OCI-LY3 (cell line): Measurements from ENCODE around the gene OPN4.

ENCODE experiments used
- H2AFZ ChIP-seq: fragments of 200-600, 300-600 bp; shearing (Covaris generic); 2 replicates; pipeline ENCODE4 v1.6.0; 2014; ENCODE audit warnings: antibody characterized with exemption, low read depth, low read length
- H3K27ac ChIP-seq: fragments of 200-600, 300-600 bp; sonication (generic); 2 replicates; pipeline ENCODE4 v1.5.1; 2014; ENCODE audit warnings: mild to moderate bottlenecking, low read length, moderate library complexity, mixed read lengths
- H3K27me3 ChIP-seq: fragments of 200-600, 300-600 bp; sonication (generic); 2 replicates; pipeline ENCODE4 v1.6.1; 2014; ENCODE audit warnings: low read depth, low read length, mixed read lengths
- H3K36me3 ChIP-seq: fragments of 200-600, 300-600 bp; sonication (generic); replicated peaks from 2 replicates; pipeline ENCODE3; 2014; ENCODE audit warnings: low read depth, low read length, mixed read lengths
- H3K4me1 ChIP-seq: fragments of 300-600, 200-600 bp; sonication (generic); 2 replicates; pipeline ENCODE4 v1.6.1; 2014; ENCODE audit warnings: low read length, mixed read lengths
- H3K4me2 ChIP-seq: fragments of 200-600, 300-600 bp; sonication (generic); 2 replicates; pipeline ENCODE4 v1.6.1; 2014; ENCODE audit warnings: low read length, mixed read lengths
- H3K4me3 ChIP-seq: fragments of 300-600, 200-600 bp; sonication (generic); 2 replicates; pipeline ENCODE4 v1.5.1; 2014; ENCODE audit warnings: antibody characterized with exemption, mild to moderate bottlenecking, low read length, moderate library complexity
- H3K79me2 ChIP-seq: fragments of 300-600, 200-600 bp; shearing (Covaris generic); 2 replicates; pipeline ENCODE4 v1.6.1; 2014; ENCODE audit warnings: mild to moderate bottlenecking, low read length, mixed read lengths
- H3K9ac ChIP-seq: fragments of 300-600, 200-600 bp; shearing (Covaris generic); 2 replicates; pipeline ENCODE4 v1.6.0; 2014; ENCODE audit warnings: mild to moderate bottlenecking, low read length, moderate library complexity
- H3K9me3 ChIP-seq: fragments of 200-600, 300-600 bp; shearing (Covaris generic); 2 replicates; pipeline ENCODE4 v1.6.1; 2014; ENCODE audit warnings: low read length, mixed read lengths; ENCODE audit not compliant: insufficient read depth
- H4K20me1 ChIP-seq: fragments of 200-600, 300-600 bp; sonication (generic); 2 replicates; pipeline ENCODE4 v1.6.1; 2016; ENCODE audit warnings: low read length, mixed read lengths; ENCODE audit not compliant: insufficient read depth
- EZH2phosphoT487 ChIP-seq: fragments of 200-600 bp; shearing (Covaris generic); IDR thresholded peaks from 2 replicates; pipeline ENCODE4 v1.6.1; 2018; ENCODE audit warnings: antibody characterized with exemption, mixed run types, low read depth
- TF ChIP-seq, protein P1 (sequence below): fragments of 200-600, 300-600 bp; sonication (generic); IDR thresholded peaks from 2 replicates; pipeline ENCODE4 v1.5.1; 2014; ENCODE audit warnings: antibody characterized with exemption, low read length, low read depth

The OPN4 gene

GRCh38 chr10:86688398-86688921, 34.1 kb downstream of the OPN4 start:
- Histone ChIP-seq H3K4me1 (0 out of 2 replicates have a peak, but pooled peaks cover 5% of the 10 kb centered on the region), H3K27me3 (peaks cover 4% of the 10 kb centered on the region; the same call in 1 of the 2 replicates), H4K20me1 (no peaks in the 10 kb centered on the region), H3K4me2 (peak overlapping the region; percentile 64), H3K79me2 (no peaks in the 10 kb centered on the region), H3K4me3 (peak overlapping the region; percentile 53), H3K9ac (0 out of 2 replicates have a peak overlapping the region, but pooled peaks have one; percentile 30), H3K36me3 (no peaks in the 10 kb centered on the region), H3K9me3 (no peaks in the 10 kb centered on the region), H2AFZ (peak overlapping the region; percentile 83), H3K27ac (no peak overlapping the region)
- TF ChIP-seq, protein P1, sequence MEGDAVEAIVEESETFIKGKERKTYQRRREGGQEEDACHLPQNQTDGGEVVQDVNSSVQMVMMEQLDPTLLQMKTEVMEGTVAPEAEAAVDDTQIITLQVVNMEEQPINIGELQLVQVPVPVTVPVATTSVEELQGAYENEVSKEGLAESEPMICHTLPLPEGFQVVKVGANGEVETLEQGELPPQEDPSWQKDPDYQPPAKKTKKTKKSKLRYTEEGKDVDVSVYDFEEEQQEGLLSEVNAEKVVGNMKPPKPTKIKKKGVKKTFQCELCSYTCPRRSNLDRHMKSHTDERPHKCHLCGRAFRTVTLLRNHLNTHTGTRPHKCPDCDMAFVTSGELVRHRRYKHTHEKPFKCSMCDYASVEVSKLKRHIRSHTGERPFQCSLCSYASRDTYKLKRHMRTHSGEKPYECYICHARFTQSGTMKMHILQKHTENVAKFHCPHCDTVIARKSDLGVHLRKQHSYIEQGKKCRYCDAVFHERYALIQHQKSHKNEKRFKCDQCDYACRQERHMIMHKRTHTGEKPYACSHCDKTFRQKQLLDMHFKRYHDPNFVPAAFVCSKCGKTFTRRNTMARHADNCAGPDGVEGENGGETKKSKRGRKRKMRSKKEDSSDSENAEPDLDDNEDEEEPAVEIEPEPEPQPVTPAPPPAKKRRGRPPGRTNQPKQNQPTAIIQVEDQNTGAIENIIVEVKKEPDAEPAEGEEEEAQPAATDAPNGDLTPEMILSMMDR = peak; percentile 63
- no peak for TF ChIP-seq EZH2phosphoT487

- Histone ChIP-seq H4K20me1 (no peaks in the 10 kb centered on the region), H3K9ac (no peak overlapping the region), H3K4me2 (no peak overlapping the region), H2AFZ (no peak overlapping the region), H3K36me3 (no peaks in the 10 kb centered on the region), H3K27ac (no peak overlapping the region), H3K4me1 (0 out of 2 replicates have a peak, but pooled peaks cover 5% of the 10 kb centered on the region), H3K9me3 (no peaks in the 10 kb centered on the region), H3K27me3 (peaks cover 1% of the 10 kb centered on the region; the same call in 1 of the 2 replicates), H3K4me3 (no peak overlapping the region), H3K79me2 (no peaks in the 10 kb centered on the region)
- no peak for TF ChIP-seq EZH2phosphoT487
- TF ChIP-seq, protein P1 = no peak
These were observed 34.8 kb downstream of the OPN4 start for GRCh38 chr10:86689146-86689545.

- TF ChIP-seq EZH2phosphoT487 = no peak
- TF ChIP-seq, protein P1 = no peak
- Histone ChIP-seq H3K27ac (no peak overlapping the region), H2AFZ (no peak overlapping the region)
These were observed 35.9 kb downstream of the OPN4 start for GRCh38 chr10:86690231-86690630.

GRCh38 chr10:86690657-86691084, 36.3 kb downstream of the OPN4 start:
- H2AFZ ChIP-seq = no peak overlapping the region
- no peaks in the 10 kb centered on the region for H3K79me2 ChIP-seq
- no peaks in the 10 kb centered on the region for H3K27me3 ChIP-seq
- no peak for TF ChIP-seq EZH2phosphoT487
- TF ChIP-seq, protein P1 = no peak
- 0 out of 2 replicates have a peak, but pooled peaks cover 5% of the 10 kb centered on the region for H3K4me1 ChIP-seq
- H3K4me2 ChIP-seq = no peak overlapping the region
- H3K9me3 ChIP-seq = no peaks in the 10 kb centered on the region
- H3K4me3 ChIP-seq = no peak overlapping the region
- H3K9ac ChIP-seq = no peak overlapping the region
- H3K27ac ChIP-seq = no peak overlapping the region
- no peaks in the 10 kb centered on the region for H3K36me3 ChIP-seq
- H4K20me1 ChIP-seq = no peaks in the 10 kb centered on the region

More at GRCh38 chr10:86690231-86690630, 35.9 kb downstream of the OPN4 start:
- Histone ChIP-seq H3K36me3 (no peaks in the 10 kb centered on the region), H3K27me3 (no peaks in the 10 kb centered on the region), H3K4me2 (no peak overlapping the region), H3K9me3 (no peaks in the 10 kb centered on the region), H3K9ac (no peak overlapping the region), H4K20me1 (no peaks in the 10 kb centered on the region), H3K4me3 (no peak overlapping the region), H3K79me2 (no peaks in the 10 kb centered on the region), H3K4me1 (0 out of 2 replicates have a peak, but pooled peaks cover 5% of the 10 kb centered on the region)
